ENCODE data around the gene CLDN18. TPM values are rescaled to one million over a fixed set of nuclear protein-coding genes. Genes with fewer than 3 reads are reported as not detected.

The CLDN18 gene
- not detected in 2 replicates for total RNA-seq

GRCh38 chr3:138009476-138010272 lies at the start of gene CLDN18:
Gene CLDN18 (plus strand): TSS chr3:138010165. CDS start chr3:138010226, 61 bp downstream.

Other genes starting within 250 kb of the CLDN18 start
- not detected in 2 replicates for gene SOX14, start 245.8 kb upstream of the CLDN18 start, total RNA-seq
- gene DZIP1L, start 105.4 kb downstream of the CLDN18 start, total RNA-seq, result 0.34 and 1.3 TPM in 2 replicates
- not detected in 2 replicates for gene A4GNT, start 122.2 kb downstream of the CLDN18 start, total RNA-seq
- 16.1 and 18.7 TPM in 2 replicates for gene DBR1, start 164.8 kb downstream of the CLDN18 start, total RNA-seq
- 43.1 and 54.0 TPM in 2 replicates for gene ARMC8, start 177.1 kb downstream of the CLDN18 start, total RNA-seq

Data from nasal cavity respiratory epithelium epithelial cell of viscerocranial mucosa (primary cell).